Liver (tissue), 9 donors: ENCODE measurements around the gene SLC12A1. TPM values are rescaled to one million over a fixed set of nuclear protein-coding genes. Genes with fewer than 3 reads are reported as not detected.

ENCODE experiments used
- DNase-seq: peaks from one replicate; pipeline ENCODE4 v3.0.0-alpha.2; 2017; ENCODE audit warnings: low spot score
- H3K27ac ChIP-seq, 2 donors: one replicate each; pipeline ENCODE4 v1.7.0; 2013; ENCODE audit warnings: inconsistent platforms in 2 of 2, low read length in 2 of 2, control low read depth in 1 of 2, low read depth in 1 of 2, mild to moderate bottlenecking in 1 of 2
- H3K27me3 ChIP-seq, 4 donors: one replicate each; pipeline versions ENCODE4 v1.6.1 to v1.7.0; 2013; ENCODE audit warnings: low read length in 3 of 4, inconsistent platforms in 1 of 4, mild to moderate bottlenecking in 1 of 4, moderate library complexity in 1 of 4; ENCODE audit not compliant: control insufficient read depth in 4 of 4, insufficient read depth in 4 of 4
- H3K36me3 ChIP-seq, 4 donors: one replicate each; pipeline versions ENCODE4 v1.6.1 to v1.7.0; 2013; ENCODE audit warnings: low read length in 3 of 4, mild to moderate bottlenecking in 3 of 4, low read depth in 1 of 4, moderate library complexity in 1 of 4; ENCODE audit not compliant: control insufficient read depth in 4 of 4, insufficient read depth in 3 of 4
- H3K4me1 ChIP-seq, 4 donors: one replicate each; pipeline versions ENCODE4 v1.6.1 to v1.7.0; 2013; ENCODE audit warnings: low read length in 3 of 4, mild to moderate bottlenecking in 3 of 4, moderate library complexity in 1 of 4; ENCODE audit not compliant: control insufficient read depth in 4 of 4, insufficient read depth in 4 of 4
- H3K4me3 ChIP-seq, 3 donors: one replicate each; pipeline versions ENCODE4 v1.6.1 to v1.7.0; 2013; ENCODE audit warnings: low read length in 3 of 3, control low read depth in 1 of 3, low read depth in 1 of 3, mild to moderate bottlenecking in 1 of 3
- H3K9ac ChIP-seq, 2 donors: one replicate each; pipeline ENCODE4 v1.7.0; 2013; ENCODE audit warnings: low read length in 2 of 2, mild to moderate bottlenecking in 2 of 2, moderate library complexity in 2 of 2, control low read depth in 1 of 2, low read depth in 1 of 2
- H3K9me3 ChIP-seq, 4 donors: one replicate each; pipeline versions ENCODE4 v1.6.1 to v1.7.0; 2013; ENCODE audit warnings: low read length in 3 of 4; ENCODE audit not compliant: control insufficient read depth in 4 of 4
- EGR1 ChIP-seq, 2 donors: IDR thresholded peaks; 2 replicates each; pipeline ENCODE4 v1.6.1; 2016 to 2018; ENCODE audit warnings: antibody characterized with exemption in 2 of 2, low read depth in 2 of 2
- FOXA1 ChIP-seq: IDR thresholded peaks from 2 replicates; pipeline ENCODE4 v1.6.1; 2016; ENCODE audit warnings: antibody characterized with exemption
- GABPA ChIP-seq, 2 donors: IDR thresholded peaks in 1 of 2; conservative IDR thresholded peaks in 1 of 2; 2 replicates each; pipeline ENCODE4 v1.6.1; 2016; ENCODE audit warnings: antibody characterized with exemption in 2 of 2, mild to moderate bottlenecking in 1 of 2, moderate library complexity in 1 of 2
- HNF4A ChIP-seq, 2 donors: conservative IDR thresholded peaks; 2 replicates each; pipeline ENCODE4 v1.6.1; 2016; ENCODE audit warnings: antibody characterized with exemption in 2 of 2, mild to moderate bottlenecking in 2 of 2
- HNF4G ChIP-seq: IDR thresholded peaks from 2 replicates; pipeline ENCODE4 v1.6.1; 2016; ENCODE audit warnings: antibody characterized with exemption
- RAD21 ChIP-seq, 2 donors: IDR thresholded peaks; 2 replicates each; pipeline ENCODE4 v1.6.1; 2016; ENCODE audit warnings: antibody characterized with exemption in 2 of 2, mild to moderate bottlenecking in 2 of 2
- RXRA ChIP-seq, 2 donors: IDR thresholded peaks; 2 replicates each; pipeline ENCODE4 v1.6.1; 2017 to 2018; ENCODE audit warnings: antibody characterized with exemption in 2 of 2, mild to moderate bottlenecking in 1 of 2
- SP1 ChIP-seq: IDR thresholded peaks from 2 replicates; pipeline ENCODE4 v1.6.1; 2018; ENCODE audit warnings: antibody characterized with exemption, mild to moderate bottlenecking
- TAF1 ChIP-seq: conservative IDR thresholded peaks from 2 replicates; pipeline ENCODE4 v1.6.1; 2016; ENCODE audit warnings: antibody characterized with exemption, mild to moderate bottlenecking
- YY1 ChIP-seq: IDR thresholded peaks from 2 replicates; pipeline ENCODE4 v1.6.1; 2016; ENCODE audit warnings: antibody characterized with exemption, mild to moderate bottlenecking
- WGBS: extraction: QIAGEN DNeasy Blood & Tissue Kit; methylation state at CpG from one replicate; pipeline ENCODE4 v1.1.7; 2013; 5-methylcytosine and 5-hydroxymethylcytosine counted together
- polyA plus RNA-seq, 2 donors: library from polyadenylated mRNA; stranded (reverse) in 1 of 2; unstranded in 1 of 2; fragments of 200-250 nt in 1 of 2; fragments of >200 nt in 1 of 2; fragmentation: Nextera tagmentation in 1 of 2; extraction: Ambion mirVana in 1 of 2; gene quantifications; one replicate each; pipeline versions ENCODE4 v1.2.1 to v1.2.3, GENCODE V29; 2013 to 2015
- total RNA-seq, 2 donors: library from RNA; depleted of rRNA; stranded (reverse); fragments of >200 nt; gene quantifications; one replicate each; pipeline ENCODE4 v1.2.3, GENCODE V29; 2014
- TF ChIP-seq, protein P1 (sequence below): IDR thresholded peaks from 2 replicates; pipeline ENCODE4 v1.6.1; 2016; ENCODE audit warnings: antibody characterized with exemption, mild to moderate bottlenecking
- TF ChIP-seq, protein P2 (sequence below): fragments of 150-350 bp; IDR thresholded peaks from 2 replicates; pipeline ENCODE4 v1.5.1; 2017; ENCODE audit warnings: improper control_type of control experiment, low read depth, low read length; ENCODE audit not compliant: missing input control
- TF ChIP-seq, protein P3 (sequence below): IDR thresholded peaks from 2 replicates; pipeline ENCODE4 v1.6.1; 2016; ENCODE audit warnings: antibody characterized with exemption
- TF ChIP-seq, protein P4 (sequence below): IDR thresholded peaks from 2 replicates; pipeline ENCODE4 v1.6.1; 2016; ENCODE audit warnings: antibody characterized with exemption
- TF ChIP-seq, protein P5 (sequence below): IDR thresholded peaks from 2 replicates; pipeline ENCODE4 v1.6.1; 2016; ENCODE audit warnings: antibody characterized with exemption
- donor health status: healthy.
- donor health status: healthy.
- donor health status: healthy.
- donor health status: healthy.
- donor health status: healthy.

Gene SLC12A1
- total and polyA plus RNA-seq, 4 donors = 0.03 to 0.42 (median 0.09) TPM

DNA sequence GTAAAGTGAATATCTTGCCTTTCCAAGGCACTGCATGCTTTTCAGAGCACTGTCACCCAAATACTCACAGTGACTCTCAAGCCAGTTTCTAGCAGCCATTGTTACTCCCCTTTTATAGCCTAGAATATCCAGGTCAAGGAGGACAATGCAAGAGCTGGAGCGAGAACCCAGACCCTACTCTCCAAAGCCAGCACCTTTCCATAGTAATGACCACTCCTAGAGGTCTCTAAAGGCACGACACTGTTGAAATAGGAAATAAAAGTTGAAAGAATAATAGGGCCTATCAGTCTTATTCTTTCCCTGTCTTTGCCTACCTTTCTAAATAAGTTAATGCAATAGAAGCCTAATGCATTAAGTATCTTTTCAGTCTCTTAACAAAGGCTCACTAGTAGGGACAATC lies 91.6 kb downstream of the SLC12A1 start (continued):
- TF ChIP-seq, protein P1, sequence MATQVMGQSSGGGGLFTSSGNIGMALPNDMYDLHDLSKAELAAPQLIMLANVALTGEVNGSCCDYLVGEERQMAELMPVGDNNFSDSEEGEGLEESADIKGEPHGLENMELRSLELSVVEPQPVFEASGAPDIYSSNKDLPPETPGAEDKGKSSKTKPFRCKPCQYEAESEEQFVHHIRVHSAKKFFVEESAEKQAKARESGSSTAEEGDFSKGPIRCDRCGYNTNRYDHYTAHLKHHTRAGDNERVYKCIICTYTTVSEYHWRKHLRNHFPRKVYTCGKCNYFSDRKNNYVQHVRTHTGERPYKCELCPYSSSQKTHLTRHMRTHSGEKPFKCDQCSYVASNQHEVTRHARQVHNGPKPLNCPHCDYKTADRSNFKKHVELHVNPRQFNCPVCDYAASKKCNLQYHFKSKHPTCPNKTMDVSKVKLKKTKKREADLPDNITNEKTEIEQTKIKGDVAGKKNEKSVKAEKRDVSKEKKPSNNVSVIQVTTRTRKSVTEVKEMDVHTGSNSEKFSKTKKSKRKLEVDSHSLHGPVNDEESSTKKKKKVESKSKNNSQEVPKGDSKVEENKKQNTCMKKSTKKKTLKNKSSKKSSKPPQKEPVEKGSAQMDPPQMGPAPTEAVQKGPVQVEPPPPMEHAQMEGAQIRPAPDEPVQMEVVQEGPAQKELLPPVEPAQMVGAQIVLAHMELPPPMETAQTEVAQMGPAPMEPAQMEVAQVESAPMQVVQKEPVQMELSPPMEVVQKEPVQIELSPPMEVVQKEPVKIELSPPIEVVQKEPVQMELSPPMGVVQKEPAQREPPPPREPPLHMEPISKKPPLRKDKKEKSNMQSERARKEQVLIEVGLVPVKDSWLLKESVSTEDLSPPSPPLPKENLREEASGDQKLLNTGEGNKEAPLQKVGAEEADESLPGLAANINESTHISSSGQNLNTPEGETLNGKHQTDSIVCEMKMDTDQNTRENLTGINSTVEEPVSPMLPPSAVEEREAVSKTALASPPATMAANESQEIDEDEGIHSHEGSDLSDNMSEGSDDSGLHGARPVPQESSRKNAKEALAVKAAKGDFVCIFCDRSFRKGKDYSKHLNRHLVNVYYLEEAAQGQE = no peak
- no peak for TF ChIP-seq TAF1

DNA sequence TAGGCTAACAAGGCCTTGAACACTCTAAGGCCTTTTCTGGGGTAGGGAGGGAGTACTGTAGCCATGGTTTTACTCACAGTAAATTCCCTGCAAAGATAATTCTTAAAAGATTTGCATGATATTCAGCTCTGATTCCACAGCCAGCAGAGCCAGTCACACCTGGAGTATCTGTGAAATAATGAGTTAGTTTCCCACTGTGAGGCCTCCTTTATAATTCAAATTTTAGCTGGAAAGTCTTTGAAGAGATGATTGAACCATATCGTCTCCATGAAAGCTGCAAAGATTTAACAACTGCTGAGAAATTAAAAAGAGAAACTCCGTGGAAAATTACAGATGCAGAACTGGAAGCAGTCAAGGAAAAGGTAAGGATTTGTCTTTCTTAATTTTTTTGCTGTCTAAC lies 92.8 kb downstream of the SLC12A1 start:
- DNase-seq = no peak
- H3K9ac ChIP-seq = no peak overlapping the region
- no peaks in the 10 kb centered on the region for H3K27me3 ChIP-seq
- H3K4me3 ChIP-seq = no peak overlapping the region
- TF ChIP-seq, protein P2, sequence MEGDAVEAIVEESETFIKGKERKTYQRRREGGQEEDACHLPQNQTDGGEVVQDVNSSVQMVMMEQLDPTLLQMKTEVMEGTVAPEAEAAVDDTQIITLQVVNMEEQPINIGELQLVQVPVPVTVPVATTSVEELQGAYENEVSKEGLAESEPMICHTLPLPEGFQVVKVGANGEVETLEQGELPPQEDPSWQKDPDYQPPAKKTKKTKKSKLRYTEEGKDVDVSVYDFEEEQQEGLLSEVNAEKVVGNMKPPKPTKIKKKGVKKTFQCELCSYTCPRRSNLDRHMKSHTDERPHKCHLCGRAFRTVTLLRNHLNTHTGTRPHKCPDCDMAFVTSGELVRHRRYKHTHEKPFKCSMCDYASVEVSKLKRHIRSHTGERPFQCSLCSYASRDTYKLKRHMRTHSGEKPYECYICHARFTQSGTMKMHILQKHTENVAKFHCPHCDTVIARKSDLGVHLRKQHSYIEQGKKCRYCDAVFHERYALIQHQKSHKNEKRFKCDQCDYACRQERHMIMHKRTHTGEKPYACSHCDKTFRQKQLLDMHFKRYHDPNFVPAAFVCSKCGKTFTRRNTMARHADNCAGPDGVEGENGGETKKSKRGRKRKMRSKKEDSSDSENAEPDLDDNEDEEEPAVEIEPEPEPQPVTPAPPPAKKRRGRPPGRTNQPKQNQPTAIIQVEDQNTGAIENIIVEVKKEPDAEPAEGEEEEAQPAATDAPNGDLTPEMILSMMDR = no peak
- no peak for TF ChIP-seq GABPA (IDR thresholded peaks at IDR 0.05 in 1 of 2, conservative IDR thresholded peaks at IDR 0.05 in 1 of 2)
- no peak for TF ChIP-seq FOXA1
- TF ChIP-seq, protein P3, sequence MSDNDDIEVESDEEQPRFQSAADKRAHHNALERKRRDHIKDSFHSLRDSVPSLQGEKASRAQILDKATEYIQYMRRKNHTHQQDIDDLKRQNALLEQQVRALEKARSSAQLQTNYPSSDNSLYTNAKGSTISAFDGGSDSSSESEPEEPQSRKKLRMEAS = no peak
- no peak overlapping the region for H3K27ac ChIP-seq
- 51% methylated on average over 2 of the region's 2 CpGs for whole genome bisulfite sequencing
- no peaks in the 10 kb centered on the region for H3K4me1 ChIP-seq
- H3K9me3 ChIP-seq = peaks cover 0 to 3% (median 0%) of the 10 kb centered on the region in 4 donors
- H3K36me3 ChIP-seq = no peaks in the 10 kb centered on the region

DNA sequence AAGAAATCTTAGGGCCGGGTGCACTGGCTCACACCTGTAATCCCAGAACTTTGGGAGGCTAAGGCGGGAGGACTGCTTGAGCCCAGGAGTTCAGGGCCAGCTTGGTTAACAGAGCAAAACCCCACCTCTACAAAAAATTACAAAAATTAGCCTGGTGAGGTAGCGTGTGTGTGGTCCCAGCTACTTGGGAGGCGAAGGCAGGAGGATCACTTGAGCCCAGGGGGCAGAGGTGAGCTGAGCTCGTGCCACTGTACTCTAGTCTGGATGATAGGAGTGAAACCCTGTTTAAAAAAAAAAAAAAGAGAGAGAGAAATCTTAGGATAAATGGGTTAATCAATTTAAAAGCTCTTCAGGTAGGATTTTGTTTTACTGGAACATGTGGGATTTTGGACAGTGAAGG lies 93.9 kb downstream of the SLC12A1 start:
- DNase-seq = no peak
- no peaks in the 10 kb centered on the region for H3K4me1 ChIP-seq
- H3K4me3 ChIP-seq = no peak overlapping the region
- H3K27ac ChIP-seq = no peak overlapping the region
- TF ChIP-seq RAD21 (IDR thresholded peaks at IDR 0.05) (no peak), YY1 (no peak), HNF4G (no peak), SP1 (no peak), HNF4A (conservative IDR thresholded peaks at IDR 0.05) (no peak), FOXA1 (no peak), RXRA (IDR thresholded peaks at IDR 0.05) (no peak), EGR1 (IDR thresholded peaks at IDR 0.05; ENCODE audit: low read depth in 2 of 2) (no peak), TAF1 (no peak), GABPA (IDR thresholded peaks at IDR 0.05 in 1 of 2, conservative IDR thresholded peaks at IDR 0.05 in 1 of 2) (no peak)
- TF ChIP-seq, protein P3 = no peak
- TF ChIP-seq, protein P4, sequence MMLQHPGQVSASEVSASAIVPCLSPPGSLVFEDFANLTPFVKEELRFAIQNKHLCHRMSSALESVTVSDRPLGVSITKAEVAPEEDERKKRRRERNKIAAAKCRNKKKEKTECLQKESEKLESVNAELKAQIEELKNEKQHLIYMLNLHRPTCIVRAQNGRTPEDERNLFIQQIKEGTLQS = no peak
- TF ChIP-seq, protein P2 = no peak
- TF ChIP-seq, protein P1 = no peak
- TF ChIP-seq, protein P5, sequence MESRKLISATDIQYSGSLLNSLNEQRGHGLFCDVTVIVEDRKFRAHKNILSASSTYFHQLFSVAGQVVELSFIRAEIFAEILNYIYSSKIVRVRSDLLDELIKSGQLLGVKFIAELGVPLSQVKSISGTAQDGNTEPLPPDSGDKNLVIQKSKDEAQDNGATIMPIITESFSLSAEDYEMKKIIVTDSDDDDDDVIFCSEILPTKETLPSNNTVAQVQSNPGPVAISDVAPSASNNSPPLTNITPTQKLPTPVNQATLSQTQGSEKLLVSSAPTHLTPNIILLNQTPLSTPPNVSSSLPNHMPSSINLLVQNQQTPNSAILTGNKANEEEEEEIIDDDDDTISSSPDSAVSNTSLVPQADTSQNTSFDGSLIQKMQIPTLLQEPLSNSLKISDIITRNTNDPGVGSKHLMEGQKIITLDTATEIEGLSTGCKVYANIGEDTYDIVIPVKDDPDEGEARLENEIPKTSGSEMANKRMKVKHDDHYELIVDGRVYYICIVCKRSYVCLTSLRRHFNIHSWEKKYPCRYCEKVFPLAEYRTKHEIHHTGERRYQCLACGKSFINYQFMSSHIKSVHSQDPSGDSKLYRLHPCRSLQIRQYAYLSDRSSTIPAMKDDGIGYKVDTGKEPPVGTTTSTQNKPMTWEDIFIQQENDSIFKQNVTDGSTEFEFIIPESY = no peak
- no peaks in the 10 kb centered on the region for H3K36me3 ChIP-seq
- 86% methylated on average over 5 of the region's 5 CpGs for WGBS
- H3K27me3 ChIP-seq = no peaks in the 10 kb centered on the region
- no peak overlapping the region for H3K9ac ChIP-seq
- peaks cover 0 to 3% (median 0%) of the 10 kb centered on the region in 4 donors for H3K9me3 ChIP-seq
